ENCODE results near the gene KIF13A. TPM values are rescaled to one million over a fixed set of nuclear protein-coding genes. Genes with fewer than 3 reads are reported as not detected.
A peak's percentile ranks its signal among the peaks of the same experiment; 100 is the strongest.

KIF13A gene
- total RNA-seq, 3 donors from 2014 or later (not counting 1 experiment from before 2014, with no cell fraction given) = 15.0 to 26.4 (median 19.5) TPM

DNA sequence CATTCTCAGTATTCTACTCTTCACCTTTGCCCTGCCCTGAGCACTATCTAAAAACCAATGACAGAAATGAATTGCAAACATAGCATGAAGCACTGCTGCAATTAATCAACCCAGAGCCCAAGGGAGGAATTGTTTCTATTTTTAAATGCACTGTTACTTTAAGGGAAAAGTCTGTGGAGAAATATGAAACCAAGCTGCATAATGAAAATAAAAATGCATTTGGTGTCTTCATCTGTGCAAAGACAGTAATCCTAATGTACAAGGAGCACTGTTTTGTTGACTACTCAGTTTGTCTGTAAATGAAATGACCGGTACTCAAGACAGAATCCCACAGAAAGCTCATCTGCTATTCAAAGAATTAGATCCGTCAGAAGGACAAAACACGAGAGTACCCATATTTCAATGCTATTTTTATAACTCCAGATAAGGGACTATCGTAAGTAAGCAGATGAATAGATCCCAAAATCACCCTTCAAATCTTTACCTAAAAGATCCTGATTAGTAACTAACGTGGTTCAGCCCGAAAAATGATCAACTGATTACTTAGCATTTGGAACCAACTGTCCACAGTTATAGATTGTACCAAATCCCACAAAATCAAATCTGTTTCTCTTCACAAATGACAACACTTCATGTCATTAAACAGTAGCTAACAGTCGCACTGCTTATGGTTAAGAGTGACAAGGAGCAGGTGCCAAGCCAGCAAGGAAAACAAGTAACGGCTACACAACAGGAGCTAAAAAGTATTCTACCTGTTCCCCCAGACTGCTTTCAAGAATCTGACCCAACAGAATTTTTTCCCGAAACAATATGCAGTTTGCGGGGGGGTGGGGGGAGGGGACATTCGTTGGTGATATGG lies 2.4 kb downstream of the KIF13A start:
- no peak for DNase-seq
- Mint-ChIP-seq H3K9me3 (no peaks in the 10 kb centered on the region), H3K27ac (peak overlapping the region in 1 of 2 donors; percentile 51), H3K4me3 (no peak overlapping the region), H3K36me3 (no peaks in the 10 kb centered on the region), H3K27me3 (ENCODE audit: low read depth in 2 of 2) (no peaks in the 10 kb centered on the region), H3K4me1 (peaks cover 23 to 44% of the 10 kb centered on the region in 2 donors)
- no peak for ATAC-seq
- intact Hi-C loops (cut with micrococcal nuclease) = loop anchor here (10.0 kb wide), 2 partner anchors 170 to 280 kb away; partner anchors contain the start of genes KDM1B, NUP153 and TPMT
- H3K36me3 ChIP-seq (ENCODE audit: control insufficient read depth, insufficient read depth, low read length) = no peaks in the 10 kb centered on the region
- H3K27ac ChIP-seq (ENCODE audit: low read length) = no peak overlapping the region
- WGBS (ENCODE audit: insufficient coverage) = 81% methylated on average over 8 of the region's 11 CpGs
- no peaks in the 10 kb centered on the region for H3K9me3 ChIP-seq (ENCODE audit: control insufficient read depth, insufficient read depth, low read length)
- no peaks in the 10 kb centered on the region for H3K27me3 ChIP-seq (ENCODE audit: control insufficient read depth, insufficient read depth, low read length)
- no peak overlapping the region for H3K4me3 ChIP-seq (ENCODE audit: low read length)
- no peak for TF ChIP-seq CTCF (IDR thresholded peaks at IDR 0.05)
- H3K4me1 ChIP-seq (ENCODE audit: control insufficient read depth, insufficient read depth, low read length) = peaks cover 18% of the 10 kb centered on the region

DNA sequence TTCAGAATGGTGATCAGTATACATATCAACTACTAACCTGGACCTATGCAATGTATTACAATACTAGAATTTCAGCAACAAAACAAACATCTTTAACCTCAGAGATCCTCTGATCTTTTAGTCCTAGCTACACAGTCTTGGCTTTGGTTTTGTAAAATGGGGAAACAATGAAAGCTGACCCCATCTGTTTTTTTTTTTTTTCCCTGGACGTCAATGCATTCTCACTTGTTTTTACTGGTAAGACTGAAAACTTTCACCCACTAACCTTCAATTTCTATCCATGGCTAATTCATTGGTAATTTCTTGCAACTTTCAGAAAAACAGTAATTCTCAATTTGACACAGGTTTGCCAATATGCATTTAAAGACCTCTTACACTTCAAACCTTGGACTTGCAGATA lies 3.0 kb downstream of the KIF13A start:
- H3K4me1 ChIP-seq (ENCODE audit: control insufficient read depth, insufficient read depth, low read length) = peaks cover 18% of the 10 kb centered on the region
- Mint-ChIP-seq H3K27me3 (ENCODE audit: low read depth in 2 of 2) (no peaks in the 10 kb centered on the region), H3K9me3 (no peaks in the 10 kb centered on the region), H3K4me3 (no peak overlapping the region), H3K36me3 (no peaks in the 10 kb centered on the region), H3K27ac (peak overlapping the region in 1 of 2 donors; percentile 51), H3K4me1 (peaks cover 23 to 44% of the 10 kb centered on the region in 2 donors)
- no peaks in the 10 kb centered on the region for H3K36me3 ChIP-seq (ENCODE audit: control insufficient read depth, insufficient read depth, low read length)
- TF ChIP-seq CTCF (IDR thresholded peaks at IDR 0.05) = no peak
- no peak overlapping the region for H3K27ac ChIP-seq (ENCODE audit: low read length)
- 45% methylated on average over 1 of the region's 1 CpG for WGBS (ENCODE audit: insufficient coverage)
- intact Hi-C loops (cut with micrococcal nuclease) = loop anchor here (10.0 kb wide), 2 partner anchors 170 to 280 kb away; partner anchors contain the start of genes KDM1B, NUP153 and TPMT
- no peak overlapping the region for H3K4me3 ChIP-seq (ENCODE audit: low read length)
- H3K27me3 ChIP-seq (ENCODE audit: control insufficient read depth, insufficient read depth, low read length) = no peaks in the 10 kb centered on the region
- no peak for DNase-seq
- H3K9me3 ChIP-seq (ENCODE audit: control insufficient read depth, insufficient read depth, low read length) = no peaks in the 10 kb centered on the region
- no peak for ATAC-seq

- no peak overlapping the region for H3K4me3 Mint-ChIP-seq
- H3K27me3 Mint-ChIP-seq (ENCODE audit: low read depth in 2 of 2) = no peaks in the 10 kb centered on the region
- H3K27ac ChIP-seq (ENCODE audit: low read length) = no peak overlapping the region
- WGBS (ENCODE audit: insufficient coverage) = 68% methylated on average over 2 of the region's 2 CpGs
- ATAC-seq (peak in 1 of 3 donors; percentile 34), DNase-seq (peak in 1 of 2 donors; percentile 4)
- no peaks in the 10 kb centered on the region for H3K9me3 Mint-ChIP-seq
- no peaks in the 10 kb centered on the region for H3K27me3 ChIP-seq (ENCODE audit: control insufficient read depth, insufficient read depth, low read length)
- intact Hi-C loops (cut with micrococcal nuclease) = loop anchor here (10.0 kb wide), 2 partner anchors 171 to 279 kb away; partner anchors contain the start of genes KDM1B, NUP153 and TPMT
- no peaks in the 10 kb centered on the region for H3K9me3 ChIP-seq (ENCODE audit: control insufficient read depth, insufficient read depth, low read length)
- H3K27ac Mint-ChIP-seq = peak overlapping the region in 1 of 2 donors; percentile 51
- H3K36me3 Mint-ChIP-seq = no peaks in the 10 kb centered on the region
- H3K36me3 ChIP-seq (ENCODE audit: control insufficient read depth, insufficient read depth, low read length) = no peaks in the 10 kb centered on the region
- H3K4me1 Mint-ChIP-seq = peaks cover 23 to 38% of the 10 kb centered on the region in 2 donors
- H3K4me3 ChIP-seq (ENCODE audit: low read length) = no peak overlapping the region
- TF ChIP-seq CTCF (IDR thresholded peaks at IDR 0.05) = no peak
- peaks cover 14% of the 10 kb centered on the region for H3K4me1 ChIP-seq (ENCODE audit: control insufficient read depth, insufficient read depth, low read length)
Measured at GRCh38 chr6:17983730-17984129, 3.7 kb downstream of the KIF13A start.

Measured in natural killer cell (primary cell).